GM10266 (cell line): ENCODE results near the gene EYA4.

Experiments used
- DNase-seq: peaks from one replicate; pipeline ENCODE4 v3.0.0; 2012; ENCODE audit errors: extremely low spot score
- TF ChIP-seq, protein P1 (sequence below): IDR thresholded peaks from 2 replicates; pipeline ENCODE4 v1.5.1; 2012; ENCODE audit warnings: mild to moderate bottlenecking, low read depth; ENCODE audit not compliant: control insufficient read depth, insufficient read depth; ENCODE audit errors: missing control alignments

Gene EYA4

DNA sequence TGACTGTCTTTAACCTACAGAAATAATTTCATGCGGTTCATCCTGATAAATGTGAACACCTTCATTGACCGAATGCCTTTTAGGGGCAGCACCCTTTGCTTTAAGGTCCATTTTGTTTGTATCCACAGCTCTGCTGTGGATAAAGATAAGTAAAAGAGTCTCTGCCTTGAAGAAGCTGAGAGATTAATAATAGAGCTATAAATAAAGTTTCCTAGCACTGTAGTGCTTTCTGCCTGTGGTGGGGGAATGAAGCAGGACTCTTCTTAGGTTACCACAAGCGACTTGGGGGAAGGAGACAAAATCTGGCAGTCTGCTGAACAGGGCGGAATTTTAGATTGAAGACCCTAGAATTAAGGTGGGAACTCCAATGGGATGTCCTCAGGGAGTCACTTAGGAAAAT is 57.6 kb downstream of the EYA4 start:
- DNase-seq = no peak
- TF ChIP-seq, protein P1, sequence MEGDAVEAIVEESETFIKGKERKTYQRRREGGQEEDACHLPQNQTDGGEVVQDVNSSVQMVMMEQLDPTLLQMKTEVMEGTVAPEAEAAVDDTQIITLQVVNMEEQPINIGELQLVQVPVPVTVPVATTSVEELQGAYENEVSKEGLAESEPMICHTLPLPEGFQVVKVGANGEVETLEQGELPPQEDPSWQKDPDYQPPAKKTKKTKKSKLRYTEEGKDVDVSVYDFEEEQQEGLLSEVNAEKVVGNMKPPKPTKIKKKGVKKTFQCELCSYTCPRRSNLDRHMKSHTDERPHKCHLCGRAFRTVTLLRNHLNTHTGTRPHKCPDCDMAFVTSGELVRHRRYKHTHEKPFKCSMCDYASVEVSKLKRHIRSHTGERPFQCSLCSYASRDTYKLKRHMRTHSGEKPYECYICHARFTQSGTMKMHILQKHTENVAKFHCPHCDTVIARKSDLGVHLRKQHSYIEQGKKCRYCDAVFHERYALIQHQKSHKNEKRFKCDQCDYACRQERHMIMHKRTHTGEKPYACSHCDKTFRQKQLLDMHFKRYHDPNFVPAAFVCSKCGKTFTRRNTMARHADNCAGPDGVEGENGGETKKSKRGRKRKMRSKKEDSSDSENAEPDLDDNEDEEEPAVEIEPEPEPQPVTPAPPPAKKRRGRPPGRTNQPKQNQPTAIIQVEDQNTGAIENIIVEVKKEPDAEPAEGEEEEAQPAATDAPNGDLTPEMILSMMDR = no peak

- TF ChIP-seq, protein P1 = no peak
These were observed 59.7 kb downstream of the EYA4 start for GRCh38 chr6:133300896-133301295.

DNA sequence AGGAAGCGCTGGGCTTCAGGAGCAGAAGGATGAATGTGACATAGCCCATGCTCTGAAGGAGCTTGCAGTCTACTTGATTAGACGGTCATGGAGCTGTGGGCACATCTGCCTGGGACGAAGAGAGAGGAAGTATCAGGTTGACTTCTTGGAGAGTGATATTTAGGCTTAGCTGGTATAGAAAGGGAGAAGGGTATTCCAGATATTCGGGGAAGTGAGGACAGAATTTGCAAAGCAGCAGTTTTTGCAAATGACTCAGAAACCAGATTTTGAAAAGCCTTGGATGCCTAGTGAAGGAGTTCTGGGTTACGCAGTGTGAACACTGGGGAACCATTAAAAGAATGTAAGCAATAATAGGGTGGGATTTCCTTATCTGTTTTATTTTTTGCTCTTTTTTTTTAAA is 60.7 kb downstream of the EYA4 start:
- no peak for DNase-seq
- TF ChIP-seq, protein P1 = no peak

More at GRCh38 chr6:133300896-133301295, 59.7 kb downstream of the EYA4 start:
- no peak for DNase-seq

GRCh38 chr6:133306931-133307330 is 65.8 kb downstream of the EYA4 start:
- no peak for DNase-seq
- TF ChIP-seq, protein P1 = no peak

DNA sequence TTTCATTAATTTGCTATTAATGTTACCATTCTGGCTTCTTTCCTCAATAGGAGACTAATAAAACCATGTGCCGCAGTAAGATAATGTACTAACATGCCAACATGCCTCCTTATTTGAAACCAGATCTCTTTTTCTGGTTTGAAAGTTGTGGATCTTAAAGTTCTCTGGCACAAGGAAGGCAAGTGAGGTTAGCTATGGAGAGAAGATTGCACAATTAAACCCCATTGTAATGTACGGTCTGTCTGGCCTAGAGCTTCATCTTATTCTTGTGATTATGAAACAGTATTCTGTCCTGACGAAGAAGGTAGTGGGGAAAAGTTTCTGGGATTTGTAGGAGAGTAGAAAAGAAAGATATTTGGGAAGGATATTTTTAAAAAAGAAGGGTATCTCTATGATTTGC is 68.4 kb downstream of the EYA4 start:
- DNase-seq = no peak
- TF ChIP-seq, protein P1 = no peak

DNA sequence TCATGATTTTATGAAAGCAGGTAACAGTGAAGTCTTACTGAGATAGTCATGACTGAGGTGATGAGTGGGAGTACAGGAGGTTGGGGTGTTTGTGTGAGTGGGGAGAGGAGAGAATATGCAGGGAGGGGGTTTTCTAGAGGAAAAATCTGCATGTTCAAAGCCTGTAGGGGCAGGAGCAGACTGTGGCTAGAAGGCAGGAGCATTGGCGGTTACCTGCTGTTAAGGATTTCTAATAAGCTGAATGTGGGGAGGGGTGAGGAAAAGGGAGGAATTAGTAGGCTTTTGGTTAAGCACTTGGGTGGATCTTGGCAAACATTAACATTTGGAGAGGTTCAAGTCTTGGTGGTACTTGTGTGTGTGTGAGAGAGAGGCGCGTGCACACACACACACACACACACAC is 70.8 kb downstream of the EYA4 start:
- TF ChIP-seq, protein P1 = no peak
- DNase-seq = no peak

GRCh38 chr6:133313068-133313467 is 71.9 kb downstream of the EYA4 start:
- TF ChIP-seq, protein P1 = no peak
- no peak for DNase-seq
